Large intestine (tissue), 3 donors: ENCODE results near the gene TMED1. TPM values are rescaled to one million over a fixed set of nuclear protein-coding genes. Genes with fewer than 3 reads are reported as not detected.

ENCODE experiments used
- DNase-seq, 2 donors: peaks; one replicate each; pipeline versions ENCODE4 v3.0.0 to v3.0.0-alpha.2; 2013
- H3K27ac ChIP-seq: one replicate; pipeline ENCODE4 v1.5.1; 2013; ENCODE audit warnings: low read length
- H3K27me3 ChIP-seq: 2 replicates; pipeline ENCODE4 v1.6.1; 2013; ENCODE audit warnings: low read length; ENCODE audit not compliant: control insufficient read depth, insufficient read depth
- H3K36me3 ChIP-seq: 2 replicates; pipeline ENCODE4 v1.6.1; 2013; ENCODE audit warnings: low read length; ENCODE audit not compliant: control insufficient read depth, insufficient read depth
- H3K4me1 ChIP-seq: one replicate; pipeline ENCODE4 v1.6.1; 2013; ENCODE audit warnings: low read length; ENCODE audit not compliant: control insufficient read depth, insufficient read depth
- H3K4me3 ChIP-seq: one replicate; pipeline ENCODE4 v1.5.1; 2013; ENCODE audit warnings: low read length
- H3K9me3 ChIP-seq: one replicate; pipeline ENCODE4 v1.6.1; 2013; ENCODE audit warnings: mild to moderate bottlenecking, low read depth, low read length, moderate library complexity; ENCODE audit not compliant: control insufficient read depth
- WGBS: methylation state at CpG from one replicate; pipeline ENCODE4 v1.1.5; 2013; ENCODE audit warnings: low lambda C conversion rate; ENCODE audit not compliant: insufficient coverage; 5-methylcytosine and 5-hydroxymethylcytosine counted together
- polyA plus RNA-seq: library from polyadenylated mRNA; unstranded; fragments of 120-200 nt; gene quantifications from one replicate; pipeline ENCODE4 v1.2.1, GENCODE V29; 2013

The TMED1 gene
- polyA plus RNA-seq, 1 donor, result 29.3 TPM

- Histone ChIP-seq H3K36me3 (peaks cover 80% of the 10 kb centered on the region), H3K27ac (peak overlapping the region; percentile 78), H3K4me3 (no peak overlapping the region), H3K9me3 (no peaks in the 10 kb centered on the region), H3K27me3 (no peaks in the 10 kb centered on the region), H3K4me1 (peaks cover 17% of the 10 kb centered on the region)
- WGBS, result 40% methylated on average over 1 of the region's 10 CpGs
- DNase-seq, result peak; percentile 89 to 94
These were observed 46.1 kb downstream of the TMED1 start for GRCh38 chr19:10789866-10790265.

GRCh38 chr19:10788146-10788545, 47.9 kb downstream of the TMED1 start:
- WGBS, result 86% methylated on average over 2 of the region's 8 CpGs
- Histone ChIP-seq H3K9me3 (no peaks in the 10 kb centered on the region), H3K27ac (no peak overlapping the region), H3K4me3 (no peak overlapping the region), H3K4me1 (peaks cover 17% of the 10 kb centered on the region), H3K36me3 (peaks cover 77% of the 10 kb centered on the region), H3K27me3 (no peaks in the 10 kb centered on the region)
- DNase-seq, result no peak

GRCh38 chr19:10784257-10784656, 51.8 kb downstream of the TMED1 start:
- peaks cover 87% of the 10 kb centered on the region for H3K36me3 ChIP-seq
- no peak overlapping the region for H3K27ac ChIP-seq

GRCh38 chr19:10782795-10783194, 53.2 kb downstream of the TMED1 start:
- peaks cover 86% of the 10 kb centered on the region for H3K36me3 ChIP-seq
- no peak overlapping the region for H3K27ac ChIP-seq

More at GRCh38 chr19:10784257-10784656, 51.8 kb downstream of the TMED1 start:
- no CpG with 5 or more reads among the region's 10 CpGs for WGBS
- no peak overlapping the region for H3K4me3 ChIP-seq
- peaks cover 9% of the 10 kb centered on the region for H3K4me1 ChIP-seq
- no peaks in the 10 kb centered on the region for H3K9me3 ChIP-seq
- no peak for DNase-seq
- no peaks in the 10 kb centered on the region for H3K27me3 ChIP-seq

More at GRCh38 chr19:10782795-10783194, 53.2 kb downstream of the TMED1 start:
- WGBS, result no CpG with 5 or more reads among the region's 13 CpGs
- Histone ChIP-seq H3K27me3 (no peaks in the 10 kb centered on the region), H3K4me3 (no peak overlapping the region), H3K9me3 (no peaks in the 10 kb centered on the region), H3K4me1 (no peaks in the 10 kb centered on the region)
- no peak for DNase-seq

Other genes starting within 250 kb of the TMED1 start
- gene AP1M2, start 248.9 kb downstream of the TMED1 start, polyA plus RNA-seq, result 69.2 TPM
- 30.0 TPM for gene SLC44A2, start 210.7 kb downstream of the TMED1 start, polyA plus RNA-seq
- 199 TPM for gene ILF3, start 181.9 kb downstream of the TMED1 start, polyA plus RNA-seq
- gene QTRT1, start 134.8 kb downstream of the TMED1 start, polyA plus RNA-seq, result 49.2 TPM
- gene DNM2, start 118.1 kb downstream of the TMED1 start, polyA plus RNA-seq, result 131 TPM
- 2.7 TPM for gene C19orf38, start 12.2 kb upstream of the TMED1 start, polyA plus RNA-seq
- 44.6 TPM for gene CARM1, start 35.3 kb upstream of the TMED1 start, polyA plus RNA-seq
- 48.6 TPM for gene YIPF2, start 92.4 kb upstream of the TMED1 start, polyA plus RNA-seq
- 21.4 TPM for gene TIMM29, start 92.6 kb upstream of the TMED1 start, polyA plus RNA-seq
- gene SMARCA4, start 124.8 kb upstream of the TMED1 start, polyA plus RNA-seq, result 91.1 TPM